Right lung (tissue), 10 donors: ENCODE data around the gene KRT36. TPM values are rescaled to one million over a fixed set of nuclear protein-coding genes. Genes with fewer than 3 reads are reported as not detected.

Source experiments
- DNase-seq, 2 donors: peaks; one replicate each; pipeline ENCODE4 v3.0.0-alpha.2; 2013
- long read RNA-seq, 8 donors: transcript quantifications; one replicate each; lab custom pipeline, GENCODE V29; 2026
- polyA plus RNA-seq, 5 donors: library from polyadenylated mRNA; unstranded; fragments of 120-200 nt; gene quantifications; one replicate each; pipeline versions ENCODE4 v1.2.1 to v1.2.3, GENCODE V29; 2013; ENCODE audit warnings: inconsistent platforms in 1 of 5, low replicate concordance in 1 of 5; ENCODE audit not compliant: insufficient read length in 5 of 5, insufficient read depth in 1 of 5

Gene KRT36
- not detected for polyA plus RNA-seq
- long read RNA-seq, donor 1, result 0 reads
- long read RNA-seq, donor 2, result 0 reads
- long read RNA-seq, donor 3, result 0 reads
- long read RNA-seq, donor 4, result 0 reads
- long read RNA-seq, donor 5, result 0 reads
- long read RNA-seq, donor 6, result 0 reads
- long read RNA-seq, donor 7, result 0 reads
- long read RNA-seq, donor 8, result 0 reads

DNA sequence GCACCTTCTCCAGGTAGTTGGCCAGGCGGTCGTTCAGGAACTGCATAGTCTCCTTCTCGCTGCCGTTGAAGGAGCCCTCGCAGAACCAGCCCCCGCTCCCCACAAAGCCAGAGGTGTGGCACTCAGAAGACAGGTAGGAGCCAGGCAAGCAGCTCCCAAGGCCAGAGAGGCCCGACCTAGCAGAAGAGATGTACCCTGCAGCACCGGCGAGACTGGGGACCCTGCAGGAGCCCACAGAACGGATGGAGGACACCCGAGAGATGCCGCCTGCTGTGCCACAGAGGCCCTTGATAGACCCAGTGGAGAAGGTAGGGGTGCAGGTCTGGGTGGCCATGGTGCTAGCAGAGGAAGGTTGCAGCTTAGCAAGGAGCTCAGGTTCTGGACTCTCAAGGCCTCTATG lies at the start of gene KRT36:
TSS of gene KRT36 (minus strand) at position 380 of the 400 bp plus-strand sequence. CDS start at position 334, 46 bp downstream.
- no peak for DNase-seq

DNA sequence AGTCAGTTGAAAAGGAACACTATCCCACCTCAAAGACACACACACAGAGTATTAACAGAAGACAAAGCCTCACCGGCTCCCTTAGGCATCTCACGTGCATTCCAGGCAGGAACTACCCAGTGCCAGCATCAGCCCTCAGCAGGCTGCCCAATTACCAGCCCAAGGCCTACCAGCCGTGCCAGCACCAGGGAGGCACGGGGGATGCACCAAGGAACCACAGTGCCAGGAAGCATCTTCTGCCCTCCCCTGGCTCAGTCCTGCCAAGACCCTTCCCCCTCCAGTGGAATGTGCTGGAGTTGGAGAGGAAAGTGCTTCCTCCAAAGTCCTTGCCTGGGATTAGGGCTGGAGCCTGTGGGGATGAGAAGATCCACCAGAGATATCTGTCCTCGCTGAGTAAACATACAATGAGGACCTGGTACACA lies 49.4 kb upstream of the KRT36 start:
- no peak for DNase-seq

DNA sequence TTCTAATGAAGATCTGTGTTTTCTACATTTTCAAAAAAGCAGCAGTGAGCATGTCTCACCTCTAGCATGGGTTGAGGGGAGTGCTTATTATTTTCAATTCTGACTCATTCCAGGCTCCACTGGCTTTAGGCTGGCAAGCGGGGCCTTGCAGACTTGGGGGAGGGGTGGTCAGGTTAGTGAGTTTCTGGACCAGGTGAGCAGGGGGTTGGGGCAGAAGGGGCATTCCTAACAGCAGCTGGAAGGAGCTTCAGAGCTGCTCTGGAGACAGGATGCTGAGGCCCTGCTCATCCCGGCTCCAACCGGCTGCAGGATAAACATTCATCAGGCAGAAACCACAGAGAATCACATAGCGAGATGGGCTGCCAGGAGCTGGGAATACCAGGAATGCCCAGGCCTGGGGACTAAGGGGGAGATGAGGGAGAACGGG lies 48.9 kb upstream of the KRT36 start:
- no peak for DNase-seq

DNA sequence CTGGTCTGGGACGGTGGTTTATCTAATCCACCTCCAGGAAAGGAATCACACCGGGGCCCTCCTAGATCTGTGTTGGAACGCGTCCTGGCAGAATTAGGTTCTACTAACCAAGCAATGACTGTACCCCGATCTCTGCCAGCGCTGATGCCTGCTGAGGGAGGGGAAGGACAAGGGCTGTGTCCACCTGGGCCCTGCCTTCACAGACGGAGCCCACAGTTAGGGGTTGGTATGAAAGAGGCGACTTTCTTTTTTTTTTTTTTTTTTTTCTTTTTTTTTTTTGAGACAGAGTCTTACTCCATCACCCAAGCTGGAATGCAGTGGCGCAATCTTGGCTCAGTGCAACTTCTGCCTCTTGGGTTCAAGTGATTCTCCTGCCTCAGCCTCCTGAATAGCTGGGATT lies 48.3 kb upstream of the KRT36 start:
- DNase-seq, result no peak

DNA sequence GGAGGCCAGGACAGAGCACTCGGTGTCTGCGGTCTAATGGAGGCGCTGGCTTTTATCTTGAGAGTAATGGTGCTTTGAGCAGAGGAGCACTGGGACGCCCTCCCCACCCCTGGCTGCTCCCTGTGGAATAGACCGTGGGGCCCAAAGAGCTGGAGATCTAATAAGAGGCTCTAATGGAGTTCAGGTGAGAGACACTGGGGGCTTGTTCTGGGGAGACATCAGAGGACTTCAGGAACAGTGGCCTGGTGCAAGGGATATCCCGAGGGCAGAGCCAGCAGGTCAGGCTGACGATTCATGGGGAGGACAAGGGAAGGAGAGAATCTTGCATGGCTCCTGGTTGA lies 47.9 kb upstream of the KRT36 start:
- DNase-seq, result no peak

DNA sequence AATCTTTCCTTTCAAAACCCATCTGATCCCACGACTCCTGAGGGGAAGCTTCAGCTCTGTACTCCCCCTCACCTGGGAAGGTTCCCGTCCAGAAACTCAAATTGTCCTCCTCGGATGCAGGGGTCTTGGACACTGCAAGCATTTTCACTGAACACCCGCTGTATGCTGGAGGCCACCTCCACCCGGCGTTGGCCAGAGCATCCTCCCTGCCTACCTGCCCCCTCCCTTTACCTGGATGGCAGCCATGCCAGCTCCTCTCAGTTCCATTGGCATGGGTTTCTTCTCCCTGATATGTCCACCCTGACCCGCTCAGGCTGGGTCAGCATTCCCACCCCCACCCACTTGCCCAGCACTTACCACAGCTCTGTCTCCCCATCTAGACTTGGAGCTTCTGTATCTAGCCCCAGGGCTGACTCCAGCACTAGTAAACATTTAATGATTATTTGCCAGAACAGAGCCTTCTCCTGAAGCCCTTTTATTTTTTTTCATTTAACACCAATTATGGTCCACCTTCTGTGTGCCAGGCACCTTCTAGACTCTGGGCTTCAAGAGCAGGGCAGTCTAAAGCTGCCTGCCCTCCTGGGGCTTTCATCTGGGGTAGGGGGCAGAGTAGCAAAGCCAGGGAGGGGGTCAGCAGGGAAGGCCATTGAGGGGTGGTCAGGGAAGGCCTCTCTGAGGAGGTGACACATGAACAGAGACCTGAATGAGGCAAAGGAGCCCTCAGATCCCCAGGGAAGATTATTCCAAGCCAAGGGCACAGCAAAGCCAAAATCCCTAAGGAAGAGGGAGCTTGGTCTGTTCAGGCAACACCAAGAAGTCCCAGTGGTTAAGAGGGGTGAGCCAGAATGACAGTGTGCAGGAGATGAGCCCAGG lies 47.3 kb upstream of the KRT36 start:
- DNase-seq, result no peak

DNA sequence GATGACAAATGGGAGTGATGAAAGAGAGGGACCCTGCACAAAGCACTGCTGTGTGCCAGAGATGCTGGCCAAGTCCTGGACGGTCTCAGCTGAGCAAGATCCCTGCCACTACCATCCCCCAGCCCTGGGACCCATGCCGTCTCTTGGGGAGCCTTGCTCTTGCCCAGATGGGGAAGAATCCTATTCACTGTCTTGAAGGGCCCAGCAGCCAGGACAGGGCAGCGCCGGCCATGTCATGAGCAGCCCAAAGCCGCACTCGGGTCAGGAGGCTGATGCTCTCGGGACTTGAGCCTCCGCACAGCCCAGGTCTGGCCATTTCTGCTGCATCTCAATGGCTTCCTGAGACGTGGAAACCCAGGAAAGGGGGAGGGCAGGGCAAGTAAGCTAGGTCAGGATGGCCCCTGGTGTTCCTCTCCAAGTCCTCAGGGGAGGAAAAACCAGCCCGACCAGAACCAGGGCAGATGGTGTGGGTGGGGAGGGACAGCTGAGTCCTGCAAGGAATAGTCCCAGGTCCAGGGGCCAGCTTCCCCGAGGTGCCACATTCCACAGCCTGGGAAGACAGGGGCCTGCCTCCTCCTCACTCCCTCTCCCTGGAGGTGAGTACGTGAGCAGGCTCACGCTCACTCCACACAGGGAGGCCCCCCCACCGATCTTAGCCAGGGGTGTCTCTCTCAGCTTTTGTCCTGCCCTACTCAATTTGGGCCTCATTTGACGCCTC lies 46.2 kb upstream of the KRT36 start:
- peak in 1 of 2 donors; percentile 38 for DNase-seq

DNA sequence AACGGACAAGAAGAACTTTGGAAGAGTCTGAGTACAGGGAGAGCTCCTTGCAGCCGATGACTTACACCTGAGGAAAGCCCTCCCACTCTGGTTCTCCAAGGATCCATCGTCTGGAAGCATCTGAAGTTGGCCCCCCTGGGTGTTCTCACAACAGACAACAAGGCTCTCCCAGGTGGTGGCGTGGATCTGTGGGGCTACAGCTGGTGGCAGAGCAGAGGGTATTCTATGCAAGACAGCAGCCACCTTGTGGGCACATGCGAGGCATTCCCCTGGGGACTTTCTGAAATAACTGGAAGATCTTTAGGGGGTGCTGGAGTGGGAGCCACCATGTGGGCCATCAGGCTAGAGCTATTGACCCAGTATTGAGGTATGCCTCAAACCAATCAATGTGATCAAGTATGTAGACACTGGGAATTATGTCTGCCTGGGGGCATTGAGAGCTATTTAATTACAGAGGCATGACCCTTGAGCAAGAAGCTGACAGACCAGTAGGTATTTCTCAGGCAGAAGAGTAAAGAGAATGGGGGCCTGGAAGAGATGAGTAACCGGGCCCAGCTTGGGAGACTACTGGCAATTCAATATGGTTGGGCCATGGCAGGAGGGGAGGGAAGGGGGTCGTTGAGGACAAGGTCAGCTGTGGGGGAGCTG lies 45.3 kb upstream of the KRT36 start:
- DNase-seq, result no peak

DNA sequence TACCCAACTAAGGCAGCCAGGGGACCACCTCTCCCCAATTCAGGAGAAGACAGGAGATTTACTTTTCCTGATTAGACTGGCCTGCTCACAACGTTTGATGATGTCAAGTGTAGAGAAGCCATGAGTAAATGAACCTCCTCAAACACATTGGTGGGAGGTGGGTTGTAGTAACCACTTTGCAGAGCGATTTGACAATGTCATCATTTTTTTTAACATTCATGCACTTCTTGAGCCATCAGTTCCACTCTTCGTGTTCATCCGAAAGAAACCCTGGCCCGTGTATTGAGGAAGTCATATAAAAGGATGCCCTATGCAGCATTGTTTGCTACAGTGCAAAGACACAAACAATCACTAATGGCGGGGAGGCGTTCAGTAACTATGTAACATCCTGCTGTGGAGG lies 43.9 kb upstream of the KRT36 start:
- DNase-seq, result no peak

DNA sequence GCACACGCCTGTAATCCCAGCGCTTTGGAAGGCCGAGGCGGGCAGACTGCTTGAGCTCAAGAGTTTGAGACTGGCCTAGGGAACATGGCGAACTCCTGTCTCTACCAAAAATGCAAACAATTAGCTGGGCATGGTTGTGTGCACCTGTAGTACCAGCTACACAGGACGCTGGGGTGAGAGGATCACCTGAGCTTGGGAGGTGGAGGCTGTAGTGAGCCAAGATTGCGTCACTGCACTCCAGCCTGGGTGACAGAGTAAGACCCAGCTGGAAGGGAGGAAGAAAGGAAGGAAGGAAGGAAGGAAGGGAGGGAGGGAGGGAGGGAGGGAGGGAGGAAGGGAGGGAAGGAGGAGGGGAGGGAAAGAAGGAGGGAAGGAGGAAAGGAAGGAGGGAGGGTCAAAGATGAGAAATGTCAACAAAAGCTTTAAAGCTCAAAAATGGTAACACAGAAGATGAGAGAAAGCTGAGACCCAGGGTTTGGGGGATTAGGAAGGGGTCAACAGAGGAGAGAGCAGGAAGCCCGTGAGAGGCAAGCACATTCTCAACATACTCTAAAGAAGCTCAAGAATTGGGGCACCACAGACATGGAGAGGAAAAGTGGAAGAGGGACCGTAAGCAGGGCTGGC lies 43.3 kb upstream of the KRT36 start:
- DNase-seq, result no peak

DNA sequence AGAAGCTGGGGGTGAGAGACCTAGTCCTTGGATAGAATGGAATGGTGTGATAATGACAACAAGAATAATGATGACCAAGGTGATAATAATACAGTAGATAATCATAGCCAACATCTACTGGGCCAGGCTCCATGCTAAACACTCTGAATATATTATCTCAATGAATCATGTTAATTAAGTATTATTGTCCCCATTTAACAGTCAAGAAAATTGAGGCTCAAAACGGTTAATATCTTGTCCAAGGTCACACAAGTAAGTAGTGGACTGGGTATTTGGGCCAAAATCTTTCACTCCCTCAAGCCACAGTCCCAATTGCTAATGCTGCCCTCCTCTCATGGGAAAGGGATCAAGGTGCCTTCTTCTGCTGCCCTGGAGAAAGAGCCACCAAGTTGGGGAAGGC lies 42.3 kb upstream of the KRT36 start:
- no peak for DNase-seq

DNA sequence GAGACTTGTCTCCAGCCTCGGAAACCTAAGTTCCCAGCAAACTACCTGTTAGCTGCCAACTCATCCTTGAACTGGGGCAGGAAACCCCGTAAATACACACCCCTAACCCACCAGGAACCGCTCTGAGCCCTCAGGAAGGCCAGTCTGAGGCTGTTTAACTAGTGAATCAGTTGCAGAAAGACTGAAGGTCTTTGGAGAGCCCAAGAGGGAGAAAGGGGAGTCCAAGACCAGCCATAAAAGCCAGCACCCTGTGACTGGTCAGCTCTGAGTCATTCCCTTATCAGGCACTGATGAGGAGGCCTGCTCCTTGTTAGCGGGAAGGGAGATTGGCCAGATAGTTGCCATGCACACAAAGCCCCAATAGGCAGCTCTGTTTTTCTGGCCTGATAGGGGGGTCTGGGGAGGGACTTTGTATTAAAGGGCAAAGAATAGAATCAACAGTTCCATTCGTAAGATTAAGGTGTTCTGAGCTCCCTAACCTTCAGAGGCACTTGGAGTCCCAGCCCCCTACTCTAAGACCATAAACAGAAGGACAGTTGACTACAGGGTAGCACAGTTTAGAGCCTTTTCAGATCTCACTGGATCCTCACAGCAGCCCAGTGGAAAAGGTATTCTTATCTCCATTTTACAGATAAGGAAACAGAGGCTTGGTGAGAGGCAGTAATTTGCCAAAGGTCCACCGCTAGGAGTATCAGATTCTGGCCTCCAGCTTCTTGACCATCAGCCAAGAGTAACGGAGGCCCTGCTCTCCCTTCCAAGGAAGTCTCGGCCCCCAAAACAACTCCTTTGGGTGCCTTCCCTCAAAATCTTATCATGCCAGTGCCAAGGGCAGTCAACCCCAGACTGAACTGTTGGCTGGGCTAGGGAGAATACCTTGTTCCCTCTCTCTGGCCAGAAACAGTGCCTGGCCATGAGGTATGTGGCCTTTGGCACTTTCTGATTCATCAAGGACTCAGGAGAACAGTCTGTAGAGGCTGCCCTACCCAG lies 40.6 kb upstream of the KRT36 start:
- DNase-seq, result no peak

DNA sequence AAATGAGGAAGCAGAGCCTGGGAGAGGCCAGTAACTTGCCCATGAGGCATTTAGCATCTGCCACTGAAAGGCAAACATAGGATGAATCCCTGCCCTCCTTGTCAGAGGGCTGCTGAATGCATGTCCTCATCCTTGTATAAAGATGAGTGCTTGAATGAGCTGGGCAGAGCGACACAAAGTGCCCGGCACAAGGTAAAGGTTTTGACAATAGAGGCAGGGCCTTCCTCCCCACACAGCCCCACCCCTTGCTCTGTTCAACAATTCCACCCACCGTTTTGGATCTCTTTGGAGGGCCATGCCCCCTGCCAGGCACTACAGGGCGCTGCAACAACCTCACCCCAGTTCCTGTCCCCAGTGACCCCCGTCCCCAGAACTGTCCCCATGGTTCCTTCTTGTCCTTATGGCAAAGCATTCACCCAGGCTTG lies 39.8 kb upstream of the KRT36 start:
- DNase-seq, result no peak

DNA sequence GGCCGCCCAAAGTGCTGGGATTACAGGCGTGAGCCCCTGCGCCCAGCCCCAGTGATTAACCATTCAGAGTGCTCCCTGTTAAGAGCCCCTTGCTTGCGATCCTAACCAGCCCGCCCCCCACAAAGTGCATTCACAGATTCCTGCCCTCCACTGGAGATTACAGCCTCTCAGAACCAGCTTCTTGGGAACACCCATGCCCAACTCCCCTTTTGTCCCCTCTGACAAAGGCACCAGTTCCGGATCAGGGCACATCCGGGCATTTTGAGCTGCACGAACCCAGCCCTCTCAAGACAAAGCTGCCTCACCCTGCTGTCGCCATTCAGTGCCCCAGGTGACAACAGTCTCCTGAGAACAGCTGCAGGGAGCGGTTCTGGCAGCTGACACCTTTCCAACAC lies 39.2 kb upstream of the KRT36 start:
- DNase-seq, result no peak

DNA sequence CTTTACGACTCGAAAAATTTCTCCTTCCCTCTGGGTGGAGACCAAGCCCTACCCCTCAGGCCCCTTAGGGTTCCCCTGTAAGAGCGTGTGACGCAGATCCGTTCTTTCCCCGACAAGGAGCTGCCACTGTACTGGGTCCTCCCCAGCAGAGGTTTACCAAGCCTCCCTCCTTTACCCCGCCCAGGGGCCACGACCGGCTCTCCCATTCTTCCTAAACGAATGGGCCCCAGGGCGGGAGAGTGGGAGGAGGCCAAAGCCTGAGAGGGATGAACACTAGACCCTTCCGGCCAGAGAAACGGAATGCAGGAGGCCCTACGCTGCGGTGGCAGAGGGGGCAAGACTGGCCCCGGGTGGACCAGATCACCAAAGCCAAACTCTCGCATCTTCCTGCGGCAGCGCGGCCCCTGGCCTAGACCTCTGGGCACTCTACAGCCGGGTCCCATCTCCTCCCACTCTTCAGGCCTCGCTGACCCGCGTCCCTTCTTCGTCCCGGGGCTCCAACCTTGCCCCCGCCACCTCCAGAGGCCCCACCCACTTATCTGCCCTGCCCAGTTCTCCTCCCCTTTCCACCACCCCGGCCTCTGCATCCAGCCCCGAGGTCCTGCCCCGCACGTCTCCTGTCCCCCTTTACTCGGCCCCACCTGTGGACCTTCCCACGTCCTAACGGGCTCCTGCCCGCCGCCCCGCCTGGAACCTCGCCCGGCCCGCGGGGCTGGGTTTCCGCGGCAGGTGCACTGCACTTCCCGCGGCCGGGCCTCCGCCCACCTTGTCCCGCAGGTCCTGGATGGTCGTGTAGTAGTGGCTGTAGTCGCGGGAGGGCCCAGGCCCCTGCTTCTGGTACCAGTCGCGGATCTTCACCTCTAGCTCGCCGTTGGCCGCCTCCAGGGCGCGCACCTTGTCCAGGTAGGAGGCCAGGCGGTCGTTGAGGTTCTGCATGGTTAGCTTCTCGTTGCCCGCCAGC lies 37.6 kb upstream of the KRT36 start:
- no peak for DNase-seq

DNA sequence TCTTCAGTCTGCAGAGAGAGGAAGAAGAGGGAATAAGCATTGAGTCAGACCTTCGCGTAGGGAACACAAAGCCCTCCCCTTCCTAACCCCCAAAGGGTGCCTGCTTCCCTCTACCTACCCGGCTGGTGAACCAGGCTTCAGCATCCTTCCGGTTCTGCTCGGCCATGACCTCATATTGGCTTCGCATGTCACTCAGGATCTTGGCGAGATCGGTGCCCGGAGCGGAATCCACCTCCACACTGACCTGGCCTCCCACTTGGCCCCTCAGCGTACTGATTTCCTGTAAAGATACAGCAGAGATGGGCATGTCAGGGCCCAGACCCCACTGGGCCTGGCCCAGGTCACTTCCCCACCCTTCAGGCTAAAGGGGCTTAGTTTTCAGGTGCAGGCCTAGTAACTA lies 34.6 kb upstream of the KRT36 start:
- DNase-seq, result no peak

DNA sequence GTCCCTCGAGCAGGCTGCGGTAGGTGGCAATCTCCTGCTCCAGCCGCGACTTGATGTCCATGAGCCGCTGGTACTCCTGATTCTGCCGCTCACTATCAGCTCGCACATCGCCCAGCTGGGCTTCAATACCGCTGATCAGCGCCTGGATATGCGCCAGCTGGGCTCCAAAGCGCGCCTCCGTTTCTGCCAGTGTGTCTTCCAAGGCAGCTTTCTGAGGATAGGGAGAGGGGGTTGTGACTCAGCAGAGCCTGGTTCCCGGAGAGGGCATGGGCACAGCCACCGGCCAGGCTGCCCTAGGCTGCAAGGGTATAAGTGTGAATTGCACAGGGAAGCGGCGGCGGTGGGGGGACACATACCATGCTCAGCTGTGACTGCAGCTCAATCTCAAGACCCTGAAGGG lies 34.1 kb upstream of the KRT36 start:
- DNase-seq, result no peak

DNA sequence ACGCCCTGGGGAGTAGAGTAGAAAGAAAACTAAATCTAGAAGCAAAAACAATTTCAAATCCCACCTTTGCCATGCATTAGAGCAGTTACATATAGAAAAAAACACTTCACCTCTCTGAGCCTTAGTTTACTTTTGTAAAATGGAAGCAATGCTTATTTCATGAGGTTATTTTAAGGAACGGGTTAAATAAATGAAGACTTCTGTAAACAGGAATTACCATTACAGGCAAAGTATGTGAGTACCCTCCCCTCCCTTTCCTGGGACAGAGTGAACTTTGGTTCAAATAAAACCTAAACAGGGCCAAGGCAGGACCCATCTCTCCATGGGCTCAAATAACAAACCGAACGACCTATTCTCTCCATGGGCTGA lies 33.5 kb upstream of the KRT36 start:
- DNase-seq, result no peak
